Gastroesophageal sphincter (tissue), 3 donors: ENCODE measurements around the gene BMP8B.

ENCODE experiments used
- EP300 ChIP-seq: sonication (generic); formaldehyde crosslinking; IDR thresholded peaks from one replicate; pipeline ENCODE4 v1.6.1; 2017; ENCODE audit warnings: antibody characterized with exemption, mild to moderate bottlenecking
- POLR2A ChIP-seq, 2 donors: fragments of 450-650 bp; IDR thresholded peaks; one replicate each; pipeline ENCODE4 v1.6.1; 2017; ENCODE audit warnings: antibody characterized with exemption in 2 of 2, mild to moderate bottlenecking in 2 of 2, moderate library complexity in 1 of 2
- POLR2AphosphoS5 ChIP-seq: sonication (generic); formaldehyde crosslinking; IDR thresholded peaks from one replicate; pipeline ENCODE4 v1.6.1; 2017; ENCODE audit warnings: antibody characterized with exemption
- TF ChIP-seq, protein P1 (sequence below), 4 experiments: fragments of 200-600 bp in 2 of 4; fragments of 450-650 bp in 2 of 4; sonication (generic) in 1 of 4; IDR thresholded peaks; one replicate each; pipeline ENCODE4 v1.5.1; 2017 to 2019; ENCODE audit warnings: antibody characterized with exemption in 4 of 4, mild to moderate bottlenecking in 2 of 4, moderate library complexity in 2 of 4

DNA sequence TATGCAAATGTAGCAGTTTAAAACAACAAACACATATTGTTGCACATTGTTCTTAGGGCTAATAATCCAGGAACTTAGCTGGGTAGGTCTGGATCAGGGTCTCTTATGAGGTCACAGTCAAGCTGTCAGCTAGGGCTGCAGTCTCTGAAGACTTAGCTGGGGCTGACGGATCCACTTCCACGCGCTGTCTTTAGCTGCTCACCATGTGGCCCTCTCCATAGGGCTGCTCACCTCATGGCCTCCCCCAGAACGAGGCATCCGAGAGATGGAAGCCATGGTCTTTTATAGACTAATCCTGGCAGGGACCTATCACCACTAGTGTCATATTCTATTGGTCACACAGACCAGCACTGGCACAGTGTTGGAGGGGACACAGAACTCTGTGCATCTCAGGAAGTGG is 8.8 kb downstream of the BMP8B start:
- TF ChIP-seq POLR2A (IDR thresholded peaks at IDR 0.05) (no peak), POLR2AphosphoS5 (no peak), EP300 (no peak)
- TF ChIP-seq, protein P1, sequence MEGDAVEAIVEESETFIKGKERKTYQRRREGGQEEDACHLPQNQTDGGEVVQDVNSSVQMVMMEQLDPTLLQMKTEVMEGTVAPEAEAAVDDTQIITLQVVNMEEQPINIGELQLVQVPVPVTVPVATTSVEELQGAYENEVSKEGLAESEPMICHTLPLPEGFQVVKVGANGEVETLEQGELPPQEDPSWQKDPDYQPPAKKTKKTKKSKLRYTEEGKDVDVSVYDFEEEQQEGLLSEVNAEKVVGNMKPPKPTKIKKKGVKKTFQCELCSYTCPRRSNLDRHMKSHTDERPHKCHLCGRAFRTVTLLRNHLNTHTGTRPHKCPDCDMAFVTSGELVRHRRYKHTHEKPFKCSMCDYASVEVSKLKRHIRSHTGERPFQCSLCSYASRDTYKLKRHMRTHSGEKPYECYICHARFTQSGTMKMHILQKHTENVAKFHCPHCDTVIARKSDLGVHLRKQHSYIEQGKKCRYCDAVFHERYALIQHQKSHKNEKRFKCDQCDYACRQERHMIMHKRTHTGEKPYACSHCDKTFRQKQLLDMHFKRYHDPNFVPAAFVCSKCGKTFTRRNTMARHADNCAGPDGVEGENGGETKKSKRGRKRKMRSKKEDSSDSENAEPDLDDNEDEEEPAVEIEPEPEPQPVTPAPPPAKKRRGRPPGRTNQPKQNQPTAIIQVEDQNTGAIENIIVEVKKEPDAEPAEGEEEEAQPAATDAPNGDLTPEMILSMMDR (IDR thresholded peaks at IDR 0.05), result no peak
